ENCODE results near the gene GPX3. TPM values are rescaled to one million over a fixed set of nuclear protein-coding genes. Genes with fewer than 3 reads are reported as not detected.

The GPX3 gene
- total and polyA plus RNA-seq, 2 of the 8 experiments (the other 6 are each of a cell fraction or from before 2014, with no cell fraction given) = 27.8 to 77.9 TPM

DNA sequence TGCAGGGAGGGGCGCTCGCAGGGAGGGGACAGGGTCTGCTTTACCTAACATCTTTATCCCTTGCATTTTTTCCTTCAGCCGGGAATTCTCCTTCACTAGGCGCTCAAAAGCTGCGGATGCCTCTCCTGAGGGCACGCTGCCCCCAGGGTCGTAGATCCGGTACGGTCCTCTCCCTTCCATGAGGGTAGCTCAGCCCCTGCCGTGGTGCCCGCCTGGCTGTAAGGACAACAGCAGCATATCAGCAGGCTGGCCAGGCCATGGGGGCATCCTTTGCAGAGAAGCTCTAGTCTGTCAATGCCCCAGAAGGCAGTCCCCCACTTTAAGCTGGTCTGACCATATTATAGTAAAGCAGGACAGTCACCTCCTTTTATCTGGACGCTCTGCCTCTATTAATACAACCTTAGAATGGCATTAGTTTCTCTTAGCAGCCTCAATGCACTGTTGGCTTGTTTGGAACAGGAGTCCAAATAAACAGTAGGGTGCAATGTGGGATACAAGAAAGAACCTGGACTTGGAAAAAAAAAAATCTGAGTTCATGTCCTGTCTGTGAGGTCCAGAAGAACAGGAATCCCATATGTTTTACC is 44.6 kb downstream of the GPX3 start (continued):
- TF ChIP-seq, protein P1, sequence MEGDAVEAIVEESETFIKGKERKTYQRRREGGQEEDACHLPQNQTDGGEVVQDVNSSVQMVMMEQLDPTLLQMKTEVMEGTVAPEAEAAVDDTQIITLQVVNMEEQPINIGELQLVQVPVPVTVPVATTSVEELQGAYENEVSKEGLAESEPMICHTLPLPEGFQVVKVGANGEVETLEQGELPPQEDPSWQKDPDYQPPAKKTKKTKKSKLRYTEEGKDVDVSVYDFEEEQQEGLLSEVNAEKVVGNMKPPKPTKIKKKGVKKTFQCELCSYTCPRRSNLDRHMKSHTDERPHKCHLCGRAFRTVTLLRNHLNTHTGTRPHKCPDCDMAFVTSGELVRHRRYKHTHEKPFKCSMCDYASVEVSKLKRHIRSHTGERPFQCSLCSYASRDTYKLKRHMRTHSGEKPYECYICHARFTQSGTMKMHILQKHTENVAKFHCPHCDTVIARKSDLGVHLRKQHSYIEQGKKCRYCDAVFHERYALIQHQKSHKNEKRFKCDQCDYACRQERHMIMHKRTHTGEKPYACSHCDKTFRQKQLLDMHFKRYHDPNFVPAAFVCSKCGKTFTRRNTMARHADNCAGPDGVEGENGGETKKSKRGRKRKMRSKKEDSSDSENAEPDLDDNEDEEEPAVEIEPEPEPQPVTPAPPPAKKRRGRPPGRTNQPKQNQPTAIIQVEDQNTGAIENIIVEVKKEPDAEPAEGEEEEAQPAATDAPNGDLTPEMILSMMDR (IDR thresholded peaks at IDR 0.05; ENCODE audit: control extremely low read depth in 1 of 3, insufficient read depth in 1 of 3, low read depth in 1 of 3, low read length in 3 of 3) = no peak
- TF ChIP-seq, protein P2, sequence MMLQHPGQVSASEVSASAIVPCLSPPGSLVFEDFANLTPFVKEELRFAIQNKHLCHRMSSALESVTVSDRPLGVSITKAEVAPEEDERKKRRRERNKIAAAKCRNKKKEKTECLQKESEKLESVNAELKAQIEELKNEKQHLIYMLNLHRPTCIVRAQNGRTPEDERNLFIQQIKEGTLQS (IDR thresholded peaks at IDR 0.05; ENCODE audit: insufficient read depth, low read depth, low read length) = no peak
